Tibial nerve (tissue), 4 donors: Measurements from ENCODE around the gene STAMBP. TPM values are rescaled to one million over a fixed set of nuclear protein-coding genes. Genes with fewer than 3 reads are reported as not detected.
"Not testable (repeated sequence)": the region's sequence is repeated elsewhere in the genome, so short reads cannot be mapped to it uniquely, and the experiment has no call there.

Experiments used
- DNase-seq, 2 donors: peaks; one replicate each; pipeline ENCODE4 v3.0.0-alpha.2; 2019; ENCODE audit warnings: low spot score in 2 of 2
- H3K27ac ChIP-seq, 4 donors: fragments of 200-600 bp; sonication (generic) in 3 of 4; one replicate each; pipeline ENCODE4 v1.5.1; 2017 to 2019; ENCODE audit warnings: mild to moderate bottlenecking in 1 of 4
- H3K27me3 ChIP-seq, 2 donors: fragments of 200-600 bp; sonication (generic) in 1 of 2; one replicate each; pipeline versions ENCODE4 v1.5.1 to v1.6.0; 2017 to 2019
- H3K36me3 ChIP-seq, 3 donors: fragments of 200-600 bp; sonication (generic); one replicate each; pipeline ENCODE4 v1.5.1; 2018 to 2019
- H3K4me1 ChIP-seq, 4 donors: fragments of 200-600 bp; sonication (generic) in 3 of 4; one replicate each; pipeline ENCODE4 v1.5.1; 2017 to 2019
- H3K4me3 ChIP-seq, 4 donors: fragments of 200-600 bp; sonication (generic) in 3 of 4; one replicate each; pipeline ENCODE4 v1.5.1; 2017 to 2019; ENCODE audit warnings: mild to moderate bottlenecking in 1 of 4, moderate library complexity in 1 of 4
- H3K9me3 ChIP-seq, 4 donors: fragments of 200-600 bp; sonication (generic) in 3 of 4; one replicate each; pipeline ENCODE4 v1.5.1; 2017 to 2019
- CTCF ChIP-seq, 5 experiments: fragments of 200-600 bp in 3 of 5; fragments of 450-650 bp in 2 of 5; sonication (generic) in 3 of 5; IDR thresholded peaks; one replicate each; pipeline ENCODE4 v1.5.1; 2016 to 2019; ENCODE audit warnings: antibody characterized with exemption in 5 of 5, mild to moderate bottlenecking in 3 of 5, moderate library complexity in 2 of 5
- EP300 ChIP-seq, 2 donors: sonication (generic); formaldehyde crosslinking; IDR thresholded peaks; one replicate each; pipeline ENCODE4 v1.6.1; 2017; ENCODE audit warnings: antibody characterized with exemption in 2 of 2, mild to moderate bottlenecking in 1 of 2
- POLR2A ChIP-seq, 2 donors: fragments of 450-650 bp; IDR thresholded peaks; one replicate each; pipeline ENCODE4 v1.6.1; 2017; ENCODE audit warnings: antibody characterized with exemption in 2 of 2, mild to moderate bottlenecking in 2 of 2, moderate library complexity in 2 of 2
- WGBS, 2 donors: methylation state at CpG; one replicate each; pipeline ENCODE4 v1.1.5; 2018; 5-methylcytosine and 5-hydroxymethylcytosine counted together
- total RNA-seq, 4 donors: library from RNA; depleted of rRNA; stranded (reverse); fragments of >200 nt; gene quantifications; one replicate each; pipeline ENCODE4 v1.1.0, GENCODE V29; 2016

The STAMBP gene
- 10 to 100 TPM; 20.7 to 47.2 (median 24.8) TPM for total RNA-seq

- Histone ChIP-seq H3K36me3 (peaks cover 0 to 26% (median 0%) of the 10 kb centered on the region in 3 donors), H3K27me3 (no peaks in the 10 kb centered on the region), H3K4me3 (peak within 1 kb of the TSS; percentile 72 to 94 (median 80)), H3K9me3 (no peaks in the 10 kb centered on the region), H3K27ac (peak within 1 kb of the TSS; percentile 94 to 99 (median 98)), H3K4me1 (peaks cover 0 to 59% (median 23%) of the 10 kb centered on the region in 4 donors)
- DNase-seq = peak; percentile 93 to 98
- WGBS, 2 donors = 0 to 1% methylated on average over 45 to 48 of the region's 48 CpGs
- peak; percentile 85 to 89 for TF ChIP-seq EP300 (IDR thresholded peaks at IDR 0.05)
- TF ChIP-seq POLR2A (IDR thresholded peaks at IDR 0.05) = peak; percentile 44 to 69
- no peak for TF ChIP-seq CTCF (IDR thresholded peaks at IDR 0.05)
Observed at GRCh38 chr2:73828818-73829570, at the start of gene STAMBP. Gene STAMBP (plus strand): TSS chr2:73828961. CDS start chr2:73830857, 1,896 bp downstream.

GRCh38 chr2:73779467-73780236 lies 49.1 kb upstream of the STAMBP start, which contains the start of gene DUSP11:
Gene DUSP11 (minus strand): TSS chr2:73780103. CDS start chr2:73779974, 129 bp downstream.
- Histone ChIP-seq H3K27ac (peak within 1 kb of the TSS; percentile 74 to 94 (median 91)), H3K9me3 (no peaks in the 10 kb centered on the region), H3K4me1 (peaks cover 0 to 19% (median 3%) of the 10 kb centered on the region in 4 donors), H3K27me3 (no peaks in the 10 kb centered on the region), H3K36me3 (peaks cover 0 to 26% (median 0%) of the 10 kb centered on the region in 3 donors), H3K4me3 (peak within 1 kb of the TSS; percentile 75 to 88 (median 82))
- DNase-seq = peak; percentile 95 to 99
- WGBS, 2 donors = 0 to 1% methylated on average over 31 to 40 of the region's 40 CpGs
- TF ChIP-seq POLR2A (IDR thresholded peaks at IDR 0.05) (peak; percentile 77 to 84), EP300 (IDR thresholded peaks at IDR 0.05) (peak; percentile 61 to 97), CTCF (IDR thresholded peaks at IDR 0.05) (peak; percentile 88 to 93 (median 93))

- Histone ChIP-seq H3K36me3 (peaks cover 0 to 20% (median 0%) of the 10 kb centered on the region in 3 donors), H3K27me3 (no peaks in the 10 kb centered on the region), H3K4me3 (peak overlapping the region; percentile 75 to 88 (median 82)), H3K4me1 (peaks cover 0 to 19% (median 3%) of the 10 kb centered on the region in 4 donors), H3K27ac (peak overlapping the region; percentile 74 to 94 (median 91)), H3K9me3 (no peaks in the 10 kb centered on the region)
- DNase-seq = no peak
- TF ChIP-seq POLR2A (IDR thresholded peaks at IDR 0.05) (no peak), CTCF (IDR thresholded peaks at IDR 0.05) (peak in 1 of 5 experiments; percentile 1)
- WGBS, 2 donors = 5 to 6% methylated on average over 7 of the region's 7 CpGs
Observed at GRCh38 chr2:73780237-73780582, 48.6 kb upstream of the STAMBP start.

- not testable (repeated sequence) for H3K9me3 ChIP-seq, H3K27ac ChIP-seq, H3K4me1 ChIP-seq, DNase-seq, H3K27me3 ChIP-seq, H3K36me3 ChIP-seq, H3K4me3 ChIP-seq
- 81 to 83% methylated on average over 15 of the region's 15 CpGs for WGBS, 2 donors
Observed at GRCh38 chr2:73783402-73783801, 45.4 kb upstream of the STAMBP start.

GRCh38 chr2:73783883-73784282 lies 44.9 kb upstream of the STAMBP start, which contains the start of gene C2orf78:
Gene C2orf78 (plus strand): TSS chr2:73784183. CDS start chr2:73784310, 127 bp downstream.
- no CpG with 5 or more reads among the region's 3 CpGs for WGBS, 2 donors
- not testable (repeated sequence) for DNase-seq, H3K27me3 ChIP-seq, H3K4me1 ChIP-seq, H3K9me3 ChIP-seq, H3K4me3 ChIP-seq, H3K27ac ChIP-seq, H3K36me3 ChIP-seq

GRCh38 chr2:73811878-73812277 lies 16.9 kb upstream of the STAMBP start:
- H3K9me3 ChIP-seq = no peaks in the 10 kb centered on the region
- H3K4me1 ChIP-seq = no peaks in the 10 kb centered on the region
- H3K4me3 ChIP-seq = no peak overlapping the region
- TF ChIP-seq CTCF (IDR thresholded peaks at IDR 0.05) = no peak
- TF ChIP-seq POLR2A (IDR thresholded peaks at IDR 0.05) = no peak
- TF ChIP-seq EP300 (IDR thresholded peaks at IDR 0.05) = no peak
- no peaks in the 10 kb centered on the region for H3K36me3 ChIP-seq
- H3K27ac ChIP-seq = no peak overlapping the region
- H3K27me3 ChIP-seq = peaks cover 0 to 8% of the 10 kb centered on the region in 2 donors
- no peak for DNase-seq
